Progenitor cell of endocrine pancreas (in vitro differentiated cells): ENCODE measurements around the gene RNU6-1. TPM values are rescaled to one million over a fixed set of nuclear protein-coding genes. Genes with fewer than 3 reads are reported as not detected.

Experiments
- DNase-seq: peaks from one replicate; pipeline ENCODE4 v3.0.0; 2021; ENCODE audit warnings: low spot score; ENCODE audit not compliant: unreplicated experiment
- H3K27ac Mint-ChIP-seq: 2 replicates; pipeline ENCODE4 v1.8.0; 2021; ENCODE audit warnings: mild to moderate bottlenecking, moderate library complexity, mixed read lengths
- H3K27me3 Mint-ChIP-seq: 2 replicates; pipeline ENCODE4 v1.8.0; 2021; ENCODE audit warnings: mixed read lengths
- H3K36me3 Mint-ChIP-seq: 2 replicates; pipeline ENCODE4 v1.8.0; 2022; ENCODE audit warnings: mixed read lengths; ENCODE audit not compliant: insufficient read depth
- H3K4me1 Mint-ChIP-seq: 2 replicates; pipeline ENCODE4 v1.8.0; 2021; ENCODE audit warnings: low read depth, mixed read lengths
- H3K4me3 Mint-ChIP-seq: 2 replicates; pipeline ENCODE4 v1.8.0; 2021; ENCODE audit warnings: low read depth, mild to moderate bottlenecking, moderate library complexity, mixed read lengths
- H3K9me3 Mint-ChIP-seq: 2 replicates; pipeline ENCODE4 v1.8.0; 2021; ENCODE audit warnings: low read depth, mixed read lengths
- CTCF ChIP-seq: fragments of 200-600 bp; sonication (generic); IDR thresholded peaks from one replicate; pipeline ENCODE4 v1.5.0; 2021; ENCODE audit warnings: antibody characterized with exemption, mild to moderate bottlenecking; ENCODE audit not compliant: unreplicated experiment
- total RNA-seq: library from RNA; stranded (reverse); gene quantifications from 2 replicates; pipeline ENCODE4 v1.2.1, GENCODE V29; 2021

Gene RNU6-1
- total RNA-seq, 1 donor from 2014 or later: not detected

DNA sequence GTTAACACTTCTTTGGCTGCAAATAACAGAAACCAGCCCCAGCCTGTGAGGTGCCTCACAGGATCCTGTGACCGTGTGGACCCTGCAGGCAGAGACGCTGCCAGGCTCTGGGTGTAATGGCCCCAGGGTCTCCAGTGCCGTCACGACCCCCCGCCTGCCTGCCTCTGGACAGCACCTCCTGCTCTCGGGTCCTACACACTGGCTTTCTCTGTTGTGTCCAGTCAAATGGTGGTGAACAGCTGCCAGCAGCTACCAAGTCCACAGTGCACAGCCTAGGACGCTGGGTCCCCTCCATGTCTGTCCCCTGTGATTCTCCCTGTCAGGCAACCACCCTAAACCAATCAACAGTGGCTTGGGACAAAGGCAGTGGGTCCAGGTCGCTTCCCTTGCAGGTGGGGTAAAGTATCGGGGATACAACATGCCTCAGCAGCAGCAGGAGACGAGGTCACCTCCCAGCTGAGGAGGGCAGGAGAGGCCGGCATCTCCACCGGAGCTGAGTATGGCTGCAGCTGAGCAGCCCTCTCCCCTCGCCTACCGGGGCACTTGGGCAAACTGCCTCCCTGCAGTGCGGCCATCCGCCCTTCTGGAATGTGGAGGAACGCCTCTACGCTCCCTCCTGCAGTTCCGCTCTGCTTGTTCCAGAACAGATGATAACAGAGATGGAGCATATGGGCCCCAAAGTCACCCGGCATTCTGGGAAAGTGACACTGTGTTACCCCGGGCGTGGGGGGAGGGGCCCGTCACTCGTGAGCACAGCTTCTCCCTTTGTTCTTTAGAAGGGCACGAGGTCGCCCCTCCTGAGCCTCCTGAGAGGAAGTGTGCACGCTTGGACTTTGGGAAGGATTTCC is 35.6 kb downstream of the RNU6-1 start:
- peaks cover 3% of the 10 kb centered on the region for H3K36me3 Mint-ChIP-seq
- no peak for TF ChIP-seq CTCF
- no peaks in the 10 kb centered on the region for H3K9me3 Mint-ChIP-seq
- H3K27me3 Mint-ChIP-seq: no peaks in the 10 kb centered on the region
- DNase-seq: no peak
- no peak overlapping the region for H3K4me3 Mint-ChIP-seq
- H3K27ac Mint-ChIP-seq: no peak overlapping the region
- peaks cover 6% of the 10 kb centered on the region for H3K4me1 Mint-ChIP-seq

GRCh38 chr15:67803299-67803698 is 36.5 kb downstream of the RNU6-1 start:
- no peak for DNase-seq
- TF ChIP-seq CTCF: no peak
- Mint-ChIP-seq H3K4me3 (no peak overlapping the region), H3K27ac (no peak overlapping the region), H3K4me1 (peaks cover 6% of the 10 kb centered on the region), H3K27me3 (no peaks in the 10 kb centered on the region), H3K9me3 (no peaks in the 10 kb centered on the region), H3K36me3 (peaks cover 2% of the 10 kb centered on the region)

GRCh38 chr15:67801926-67802914 is 37.6 kb downstream of the RNU6-1 start:
- Mint-ChIP-seq H3K9me3 (no peaks in the 10 kb centered on the region), H3K36me3 (no peaks in the 10 kb centered on the region), H3K27me3 (no peaks in the 10 kb centered on the region), H3K4me3 (no peak overlapping the region), H3K27ac (no peak overlapping the region), H3K4me1 (peaks cover 6% of the 10 kb centered on the region)
- DNase-seq: no peak
- TF ChIP-seq CTCF: no peak

DNA sequence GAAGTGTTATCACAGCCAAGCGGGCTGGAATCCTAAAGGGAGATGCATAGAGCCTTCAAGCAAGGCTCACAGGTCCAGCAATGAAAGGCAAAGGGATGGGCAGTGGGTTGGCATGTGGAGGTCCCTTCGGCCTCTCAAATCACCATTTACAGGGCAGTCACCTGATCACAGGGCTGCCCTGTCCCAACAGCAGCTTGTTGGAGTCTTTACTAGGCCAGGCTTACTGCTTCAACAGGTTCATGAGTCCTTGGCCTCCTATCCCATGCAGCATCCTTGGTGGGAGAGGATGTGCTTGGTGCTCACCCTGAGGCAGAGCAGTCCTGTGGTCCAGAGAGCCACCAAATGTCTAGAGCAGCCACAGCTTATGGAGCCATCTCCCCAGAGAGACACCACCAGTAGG is 38.7 kb downstream of the RNU6-1 start:
- no peaks in the 10 kb centered on the region for H3K9me3 Mint-ChIP-seq
- no peak overlapping the region for H3K4me3 Mint-ChIP-seq
- no peaks in the 10 kb centered on the region for H3K36me3 Mint-ChIP-seq
- H3K4me1 Mint-ChIP-seq: peaks cover 6% of the 10 kb centered on the region
- no peaks in the 10 kb centered on the region for H3K27me3 Mint-ChIP-seq
- TF ChIP-seq CTCF: no peak
- no peak overlapping the region for H3K27ac Mint-ChIP-seq
- no peak for DNase-seq

DNA sequence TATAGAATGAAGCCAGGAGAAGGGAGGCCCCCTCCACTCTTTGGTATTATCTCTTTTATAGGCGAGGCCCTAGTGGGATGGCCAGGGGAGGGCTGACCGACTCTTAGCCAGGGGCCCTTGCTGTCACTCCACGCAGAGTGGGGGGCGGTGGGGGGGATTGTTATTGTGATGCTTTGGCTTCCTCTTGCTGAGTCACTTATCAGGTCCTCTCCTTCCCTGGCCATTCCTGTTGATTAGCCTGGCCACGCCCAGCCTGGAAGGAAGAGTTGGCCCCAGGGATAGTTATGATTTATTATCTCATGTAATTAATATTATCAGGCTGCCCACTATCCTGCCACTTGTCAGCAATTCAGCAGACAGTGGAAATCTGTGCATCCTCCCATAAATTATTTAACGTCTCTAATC is 40.0 kb downstream of the RNU6-1 start:
- Mint-ChIP-seq H3K4me3 (no peak overlapping the region), H3K36me3 (peaks cover 4% of the 10 kb centered on the region), H3K27me3 (no peaks in the 10 kb centered on the region), H3K27ac (no peak overlapping the region), H3K9me3 (peaks cover 13% of the 10 kb centered on the region), H3K4me1 (peaks cover 6% of the 10 kb centered on the region)
- no peak for TF ChIP-seq CTCF
- no peak for DNase-seq
